ENCODE measurements around the gene ASGR1.
A peak's percentile ranks its signal among the peaks of the same experiment; 100 is the strongest.

DNA sequence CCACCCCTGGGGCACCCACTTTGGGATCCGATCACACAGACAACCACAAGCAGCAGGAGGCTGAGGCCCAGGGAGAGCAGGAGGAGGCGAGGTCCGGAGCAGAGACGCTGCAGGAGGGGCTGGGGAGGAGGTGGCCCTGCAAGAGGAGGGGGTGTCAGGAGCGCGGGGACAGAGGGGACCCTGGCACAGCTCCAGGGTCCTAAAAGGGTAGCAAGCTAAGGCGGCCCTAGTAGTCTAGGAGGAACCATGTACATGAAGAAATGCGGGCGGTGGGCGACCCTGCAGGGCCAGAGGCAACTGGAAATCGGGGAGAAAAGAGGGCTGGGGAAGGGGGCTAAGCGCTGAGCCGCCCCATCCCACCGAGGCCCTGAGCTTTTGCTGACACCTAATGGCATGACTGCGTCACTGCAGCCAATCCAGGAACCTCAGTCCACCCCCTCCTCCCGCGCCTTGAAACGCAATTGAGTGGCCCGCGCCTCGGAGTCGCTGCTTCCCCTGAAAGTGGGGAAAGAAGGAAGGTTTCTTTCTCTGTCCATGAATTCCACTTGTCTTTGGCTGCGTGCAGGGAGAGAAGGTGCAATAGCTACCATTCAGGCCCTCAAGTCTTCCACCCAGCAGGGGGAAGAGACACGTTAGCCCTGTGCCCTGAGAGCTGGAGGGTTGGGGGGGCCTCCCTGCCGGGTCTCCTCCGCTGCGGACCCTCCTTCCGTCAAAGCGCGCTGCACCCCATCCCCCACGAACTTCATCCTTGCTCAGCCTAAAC, 1.8 kb downstream of the ASGR1 start:
- TF ChIP-seq, protein P1, sequence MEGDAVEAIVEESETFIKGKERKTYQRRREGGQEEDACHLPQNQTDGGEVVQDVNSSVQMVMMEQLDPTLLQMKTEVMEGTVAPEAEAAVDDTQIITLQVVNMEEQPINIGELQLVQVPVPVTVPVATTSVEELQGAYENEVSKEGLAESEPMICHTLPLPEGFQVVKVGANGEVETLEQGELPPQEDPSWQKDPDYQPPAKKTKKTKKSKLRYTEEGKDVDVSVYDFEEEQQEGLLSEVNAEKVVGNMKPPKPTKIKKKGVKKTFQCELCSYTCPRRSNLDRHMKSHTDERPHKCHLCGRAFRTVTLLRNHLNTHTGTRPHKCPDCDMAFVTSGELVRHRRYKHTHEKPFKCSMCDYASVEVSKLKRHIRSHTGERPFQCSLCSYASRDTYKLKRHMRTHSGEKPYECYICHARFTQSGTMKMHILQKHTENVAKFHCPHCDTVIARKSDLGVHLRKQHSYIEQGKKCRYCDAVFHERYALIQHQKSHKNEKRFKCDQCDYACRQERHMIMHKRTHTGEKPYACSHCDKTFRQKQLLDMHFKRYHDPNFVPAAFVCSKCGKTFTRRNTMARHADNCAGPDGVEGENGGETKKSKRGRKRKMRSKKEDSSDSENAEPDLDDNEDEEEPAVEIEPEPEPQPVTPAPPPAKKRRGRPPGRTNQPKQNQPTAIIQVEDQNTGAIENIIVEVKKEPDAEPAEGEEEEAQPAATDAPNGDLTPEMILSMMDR (IDR thresholded peaks at IDR 0.05; ENCODE audit: poor library complexity, severe bottlenecking) = peak; percentile 98
- peak; percentile 83 for TF ChIP-seq TAF1 (IDR thresholded peaks at IDR 0.05; ENCODE audit: low read depth)
- TF ChIP-seq EP300 (conservative IDR thresholded peaks at IDR 0.05; ENCODE audit: poor library complexity, severe bottlenecking) = peak; percentile 34
